Cerebellar cortex (tissue), 1 donor: Measurements from ENCODE around the gene FAM163B.

Experiments
- DNase-seq: peaks from one replicate; pipeline ENCODE4 v3.0.0-alpha.2; 2015; ENCODE audit warnings: low spot score

Gene FAM163B

DNA sequence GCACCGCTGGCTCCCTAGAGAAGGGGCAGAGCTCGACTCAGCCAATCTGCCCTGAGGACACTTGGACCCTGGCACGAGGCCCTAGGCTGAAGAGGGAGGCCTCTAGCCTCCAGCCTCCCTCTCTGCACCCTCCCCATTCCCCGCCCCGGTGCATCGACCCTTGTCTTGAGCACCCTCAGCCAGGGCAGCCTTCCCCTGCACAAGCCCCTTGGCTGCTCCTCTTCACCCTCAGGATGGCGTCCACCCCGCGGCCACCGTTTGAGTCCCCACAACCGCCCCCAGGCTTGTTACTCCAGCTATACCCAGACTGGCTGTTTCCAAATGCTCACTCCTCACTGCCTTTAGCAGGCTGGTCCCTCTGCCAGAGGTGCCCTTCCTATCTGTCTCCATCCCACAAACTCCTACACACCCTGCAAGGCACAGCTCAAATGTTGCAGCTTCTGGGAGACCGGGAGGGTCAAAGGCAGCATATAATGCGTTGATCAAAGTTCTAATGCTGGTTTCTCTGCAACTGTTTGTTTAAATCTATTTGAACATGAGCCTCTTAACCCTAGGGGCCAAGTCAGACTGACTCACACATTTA is 6.5 kb upstream of the FAM163B start:
- DNase-seq = no peak

GRCh38 chr9:133615186-133615585 is 6.0 kb upstream of the FAM163B start:
- no peak for DNase-seq

DNA sequence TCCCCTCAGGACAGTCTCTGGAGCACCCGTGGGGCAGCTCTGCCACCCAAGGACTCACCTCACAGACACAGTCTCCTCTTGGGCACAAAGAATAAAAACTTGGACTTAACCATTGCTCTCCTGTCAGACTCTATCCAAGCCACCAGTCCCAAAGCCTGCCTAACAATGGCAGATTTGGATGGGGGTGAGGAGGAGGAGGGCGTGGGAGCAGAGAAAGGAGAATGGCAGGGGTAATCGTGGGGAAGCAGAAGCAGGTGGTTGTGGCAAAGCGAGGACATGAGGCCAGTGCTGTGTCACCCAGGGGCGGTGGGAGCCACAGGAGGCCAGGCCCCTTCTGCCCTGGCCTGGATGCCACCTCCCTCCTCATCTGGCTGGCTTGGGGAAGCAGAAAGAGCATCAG is 5.5 kb upstream of the FAM163B start:
- no peak for DNase-seq

DNA sequence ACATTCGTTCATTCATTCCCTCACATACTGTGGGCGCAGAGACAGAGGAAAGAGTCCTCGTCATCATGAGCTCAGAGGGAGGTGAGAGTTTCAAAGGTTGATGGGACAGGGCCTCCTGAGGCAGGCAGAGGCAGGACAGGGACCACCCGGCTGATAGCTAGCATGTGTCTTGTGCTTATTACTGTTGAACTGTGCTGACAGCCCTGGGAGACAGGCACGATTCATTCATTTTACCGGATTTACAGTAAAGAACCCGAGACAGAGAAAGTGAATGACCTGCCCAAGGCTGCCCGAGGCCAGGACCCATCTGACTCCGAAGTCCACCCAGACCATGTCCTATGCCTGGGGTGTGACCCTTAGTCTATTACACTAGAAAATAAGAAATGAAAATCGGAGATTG is 4.9 kb upstream of the FAM163B start:
- no peak for DNase-seq

DNA sequence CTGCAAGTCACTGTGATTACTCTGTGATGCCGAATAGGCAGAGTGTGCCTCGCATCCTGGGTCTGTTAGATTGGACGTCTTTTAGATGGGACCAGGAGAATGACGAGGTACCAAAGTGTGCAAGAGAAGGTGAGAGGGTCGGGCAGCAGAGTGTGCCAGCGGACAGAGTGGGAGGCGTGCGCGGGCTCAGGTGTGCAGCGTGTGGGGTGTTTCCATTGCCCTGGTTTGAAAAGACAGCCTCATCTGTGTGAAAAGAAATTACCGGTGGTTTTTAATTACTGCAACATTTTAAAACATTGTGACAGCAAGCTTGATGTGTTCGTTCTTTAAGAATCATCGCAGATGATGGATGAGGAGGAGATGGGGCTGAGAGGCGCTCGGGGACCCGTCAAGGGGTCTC is 4.2 kb upstream of the FAM163B start:
- no peak for DNase-seq

- no peak for DNase-seq
Observed at GRCh38 chr9:133612816-133613215, 3.6 kb upstream of the FAM163B start.

DNA sequence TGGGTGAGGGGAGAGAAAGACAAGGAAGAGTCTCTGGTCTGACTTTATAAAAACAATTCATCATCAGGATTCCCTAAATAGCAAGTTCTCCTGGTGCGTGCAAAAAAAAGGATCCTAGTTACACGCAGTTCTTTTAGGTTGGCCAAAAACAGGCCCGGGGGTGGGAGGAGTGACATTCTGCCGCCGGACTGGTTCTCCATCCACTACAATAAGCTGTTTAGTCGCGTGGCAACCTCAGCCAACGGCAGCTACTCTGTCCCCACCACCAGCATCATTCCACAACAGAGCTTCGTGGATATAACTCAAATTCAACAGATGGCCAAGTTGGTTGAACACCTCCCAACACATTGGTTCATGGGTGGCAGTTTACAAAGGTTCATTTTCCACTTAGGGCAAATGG is 2.9 kb upstream of the FAM163B start:
- no peak for DNase-seq

DNA sequence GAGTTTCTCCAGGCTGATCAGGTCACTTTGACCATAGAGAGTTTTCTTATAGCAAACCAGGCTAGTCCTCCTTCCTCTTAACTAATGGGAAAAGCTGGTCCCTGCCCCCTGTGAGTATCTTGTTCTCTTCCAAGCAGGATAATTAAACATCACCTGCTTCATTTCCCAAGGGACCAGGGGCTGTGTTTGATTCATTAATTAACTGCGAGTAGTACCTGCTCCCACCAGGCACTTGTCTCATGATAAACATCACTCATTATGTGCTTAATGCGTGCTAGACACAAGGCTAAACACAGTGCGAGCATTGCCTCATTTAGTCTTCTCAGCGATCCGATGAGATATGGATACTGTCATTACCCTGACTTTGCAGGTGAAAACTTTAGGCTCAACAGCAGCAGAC is 1.7 kb upstream of the FAM163B start:
- DNase-seq = no peak

- no peak for DNase-seq
Observed at GRCh38 chr9:133608889-133609288, 300 bp downstream of the FAM163B start.

GRCh38 chr9:133608382-133608781 is 807 bp downstream of the FAM163B start:
- DNase-seq = no peak

DNA sequence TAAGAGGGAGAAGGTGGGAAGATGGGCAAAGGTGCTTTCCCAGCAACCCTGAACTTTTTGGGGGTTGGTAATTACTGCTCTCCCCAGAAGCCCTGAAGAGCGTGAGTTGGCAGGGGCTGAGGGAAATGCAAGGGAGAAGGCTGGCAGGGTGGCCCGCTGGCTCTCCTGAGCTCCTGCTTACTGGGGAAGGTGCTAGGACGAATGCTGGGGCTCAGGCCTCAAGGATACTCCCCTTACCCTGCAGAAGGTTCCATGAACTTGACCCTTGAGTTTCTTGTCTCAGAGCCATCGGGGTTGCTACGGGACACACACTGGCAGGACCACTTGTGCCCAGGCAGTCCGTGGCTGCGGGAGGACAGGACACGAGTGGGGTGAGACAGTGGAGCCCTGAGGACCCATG is 1.2 kb downstream of the FAM163B start:
- no peak for DNase-seq

DNA sequence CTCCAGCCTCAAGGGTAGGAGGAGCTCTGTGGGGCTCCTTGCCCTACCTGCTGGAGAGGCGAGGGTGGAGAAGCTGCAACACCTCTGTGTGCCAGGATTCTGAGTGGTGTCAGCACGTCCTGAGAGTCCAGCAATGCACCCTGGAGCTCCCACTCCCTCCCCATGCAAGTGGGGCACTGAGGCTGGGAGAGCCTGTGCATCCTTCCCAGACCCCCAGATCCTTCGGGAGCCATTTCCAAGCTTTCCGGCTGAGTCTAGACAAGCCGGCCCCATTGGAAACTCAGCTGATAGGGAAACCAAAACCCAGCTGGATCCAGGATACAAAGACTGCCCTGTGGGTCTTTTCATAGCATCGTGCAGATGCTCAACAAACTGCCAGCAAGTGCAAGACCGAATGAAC is 1.8 kb downstream of the FAM163B start:
- DNase-seq = no peak

DNA sequence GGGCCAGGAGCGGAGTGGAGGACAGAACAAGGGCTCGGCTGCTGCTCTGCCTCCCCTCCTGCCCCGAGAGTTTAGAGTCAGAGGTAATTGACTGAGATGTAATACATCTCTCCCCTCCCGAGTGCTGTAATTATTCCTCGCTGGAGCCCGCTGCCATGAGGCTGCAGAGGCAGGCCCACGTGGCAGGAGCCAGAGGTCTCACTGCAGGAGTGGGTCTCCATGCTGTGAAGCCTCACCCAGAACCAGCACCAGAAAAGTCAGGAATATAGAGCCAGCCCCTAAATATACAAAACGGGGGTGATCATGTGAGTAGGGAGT is 2.5 kb downstream of the FAM163B start:
- peak; percentile 14 for DNase-seq

- no peak for DNase-seq
Observed at GRCh38 chr9:133605856-133606707, 3.1 kb downstream of the FAM163B start.

DNA sequence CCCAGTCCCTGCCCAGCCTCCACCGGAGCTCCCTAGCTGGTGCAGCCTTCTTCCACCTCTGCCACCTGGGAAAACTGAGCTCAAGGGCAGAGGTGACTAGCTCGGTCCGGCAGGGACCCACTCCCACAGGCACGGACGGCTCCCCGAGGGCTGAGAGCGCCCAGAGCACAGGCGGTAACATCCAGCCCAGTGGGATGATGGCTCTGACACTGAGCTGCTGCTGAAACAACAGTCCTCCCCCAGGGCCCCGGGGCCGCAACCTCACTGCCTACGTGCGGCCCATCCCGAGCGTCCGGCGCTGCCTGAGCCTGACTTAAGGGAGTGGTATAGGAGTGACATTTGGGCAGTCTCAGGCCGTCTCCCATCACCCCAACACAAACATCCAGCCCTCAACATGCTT is 3.7 kb downstream of the FAM163B start:
- no peak for DNase-seq

- DNase-seq = peak; percentile 15
Observed at GRCh38 chr9:133604856-133605255, 4.3 kb downstream of the FAM163B start.

DNA sequence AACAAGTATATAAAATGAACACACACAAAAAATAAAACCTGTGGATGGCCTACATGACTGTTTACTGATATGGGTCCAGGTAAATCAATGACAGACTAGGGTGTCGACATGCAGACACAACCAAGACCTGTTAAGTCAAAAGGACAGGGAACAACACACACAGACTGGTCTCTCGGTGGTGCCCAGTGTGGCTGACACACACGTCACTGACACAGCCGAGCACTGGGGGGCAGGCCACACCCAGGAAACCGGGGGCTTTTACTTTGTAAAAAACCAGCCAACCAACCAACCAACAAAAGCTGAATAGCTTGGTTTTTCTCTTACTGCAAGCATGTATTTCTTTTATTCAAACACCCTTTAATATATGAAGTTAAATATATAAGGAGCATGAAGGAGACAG is 5.0 kb downstream of the FAM163B start:
- DNase-seq = peak; percentile 14

DNA sequence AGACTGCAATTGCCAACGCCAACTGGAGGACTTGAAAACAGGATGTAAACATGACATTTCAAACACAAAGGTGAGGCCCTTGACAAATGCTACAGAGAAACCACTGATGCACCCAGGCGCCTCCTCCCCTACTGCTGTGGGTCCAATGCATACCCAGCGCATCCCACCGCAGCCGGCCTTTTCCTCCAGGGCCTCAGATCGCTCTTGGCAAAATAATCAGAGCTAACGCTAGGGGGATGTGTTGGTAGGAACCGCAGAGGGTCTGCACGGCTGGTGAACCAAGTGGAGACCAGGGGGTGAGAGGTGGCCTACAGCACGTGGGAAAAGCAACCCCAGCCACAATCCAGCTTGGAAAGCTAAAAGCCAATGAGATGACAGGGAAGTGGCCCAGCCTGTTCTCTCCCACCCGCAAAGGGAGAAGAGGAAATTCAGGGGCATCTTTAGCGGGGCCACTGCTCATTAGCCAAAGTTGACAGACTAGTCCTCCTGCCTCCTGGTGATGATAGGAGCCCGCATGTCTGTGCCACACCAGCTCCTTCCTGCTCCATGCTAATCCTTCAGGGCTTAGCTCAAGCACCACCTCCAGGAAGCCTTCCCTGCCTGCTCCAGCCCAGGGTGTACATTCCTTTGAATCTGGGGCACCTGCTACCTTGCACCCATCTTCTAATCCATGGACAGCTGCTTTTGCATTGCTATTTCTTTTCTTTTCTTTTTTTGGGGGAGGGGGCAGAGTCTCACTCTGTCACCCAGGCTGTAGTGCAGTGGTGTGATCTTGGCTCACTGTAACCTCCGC is 5.9 kb downstream of the FAM163B start:
- no peak for DNase-seq

DNA sequence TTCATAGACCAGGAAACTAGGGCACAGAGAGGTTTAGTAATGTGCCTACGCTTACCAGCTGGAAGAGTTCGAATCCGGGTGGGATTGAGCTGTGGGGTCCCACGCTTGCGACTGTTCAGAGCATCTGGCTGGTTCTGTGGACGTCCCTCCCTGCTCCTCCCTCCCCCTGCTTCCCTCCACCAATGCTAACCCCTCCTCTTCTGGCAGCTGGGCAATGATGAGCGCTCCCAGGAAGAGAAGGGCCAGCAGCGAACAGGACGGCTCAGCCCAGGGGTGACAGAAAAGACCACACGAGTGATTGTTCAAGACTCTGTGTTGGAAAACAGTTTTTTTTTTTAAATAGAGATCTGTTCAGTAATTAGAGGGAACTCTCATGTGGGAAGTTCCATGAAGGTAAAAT is 6.9 kb downstream of the FAM163B start:
- no peak for DNase-seq

- DNase-seq = no peak
Observed at GRCh38 chr9:133601746-133602145, 7.4 kb downstream of the FAM163B start.

- DNase-seq = no peak
Observed at GRCh38 chr9:133600739-133601138, 8.4 kb downstream of the FAM163B start.

- DNase-seq = no peak
Observed at GRCh38 chr9:133599470-133600173, 9.6 kb downstream of the FAM163B start.

- no peak for DNase-seq
Observed at GRCh38 chr9:133598978-133599377, 10.2 kb downstream of the FAM163B start.
